HUES48 (cell line): ENCODE measurements around the gene GALNTL6.
"Not testable (repeated sequence)": the region's sequence is repeated elsewhere in the genome, so short reads cannot be mapped to it uniquely, and the experiment has no call there.

Experiments
- H3K27ac ChIP-seq: one replicate; pipeline ENCODE4 v1.7.0; 2013; ENCODE audit warnings: low read depth, low read length, inconsistent platforms
- H3K27me3 ChIP-seq: 2 replicates; pipeline ENCODE4 v1.6.1; 2013; ENCODE audit warnings: mild to moderate bottlenecking, low read length; ENCODE audit not compliant: control insufficient read depth, insufficient read depth
- H3K36me3 ChIP-seq: 2 replicates; pipeline ENCODE4 v1.6.1; 2013; ENCODE audit warnings: low read length; ENCODE audit not compliant: control insufficient read depth, insufficient read depth
- H3K4me1 ChIP-seq: 2 replicates; pipeline ENCODE4 v1.6.1; 2013; ENCODE audit warnings: mild to moderate bottlenecking, low read length; ENCODE audit not compliant: control insufficient read depth, insufficient read depth
- H3K4me3 ChIP-seq: 2 replicates; pipeline ENCODE4 v1.5.1; 2013; ENCODE audit warnings: mild to moderate bottlenecking, low read depth, low read length
- H3K9ac ChIP-seq: 2 replicates; pipeline ENCODE4 v1.6.1; 2013; ENCODE audit warnings: mild to moderate bottlenecking, low read depth, low read length, moderate library complexity
- H3K9me3 ChIP-seq: 2 replicates; pipeline ENCODE4 v1.6.1; 2013; ENCODE audit warnings: low read length; ENCODE audit not compliant: control insufficient read depth, insufficient read depth

GALNTL6 gene

DNA sequence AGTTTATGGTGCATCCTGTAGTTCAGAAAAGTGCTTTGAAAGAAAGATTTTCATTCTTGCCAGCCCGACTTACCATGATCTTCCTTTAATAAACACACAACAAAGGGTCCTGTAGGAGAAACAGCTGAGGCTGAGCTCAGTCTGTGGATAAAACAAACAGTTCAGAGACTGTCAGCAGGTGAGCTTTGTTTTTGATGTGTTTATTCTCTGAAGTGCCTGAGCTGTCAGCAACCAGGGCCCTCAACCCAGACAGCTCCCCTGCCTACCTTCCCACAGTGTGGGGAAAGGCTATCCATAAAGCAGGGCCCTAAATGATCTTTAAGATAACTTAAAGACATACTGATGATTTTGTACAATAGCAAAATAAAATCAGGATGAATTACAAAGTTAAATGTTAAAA, 896.2 kb downstream of the GALNTL6 start:
- no peaks in the 10 kb centered on the region; the same call in 1 of the 2 replicates for H3K27me3 ChIP-seq
- H3K9me3 ChIP-seq = peaks cover 7% of the 10 kb centered on the region
- H3K4me1 ChIP-seq = peaks cover 25% of the 10 kb centered on the region
- no peak overlapping the region for H3K4me3 ChIP-seq
- H3K9ac ChIP-seq = no peak overlapping the region
- H3K36me3 ChIP-seq = no peaks in the 10 kb centered on the region
- peak overlapping the region; percentile 36 for H3K27ac ChIP-seq

DNA sequence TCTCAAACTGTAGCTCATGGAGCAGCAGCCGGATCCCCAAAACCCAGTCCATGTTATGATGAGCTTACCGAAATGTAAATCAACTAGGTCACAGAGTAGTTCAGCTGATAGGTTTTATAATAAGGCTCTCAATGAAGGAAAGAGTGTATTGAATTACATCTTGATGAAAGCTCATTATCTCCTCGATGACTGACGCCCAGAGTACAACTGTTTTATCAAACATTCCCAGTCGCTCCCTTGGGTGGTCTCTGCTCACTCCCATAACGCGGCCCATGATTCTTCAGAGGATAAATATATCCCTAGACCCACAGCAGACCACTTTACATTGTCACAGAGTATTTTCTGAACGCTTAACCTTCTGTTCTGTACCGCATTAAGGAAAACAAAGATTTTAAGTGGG, 903.1 kb downstream of the GALNTL6 start:
- Histone ChIP-seq H3K9me3 (no peaks in the 10 kb centered on the region), H3K4me1 (no peaks in the 10 kb centered on the region), H3K36me3 (no peaks in the 10 kb centered on the region), H3K27ac (no peak overlapping the region), H3K4me3 (no peak overlapping the region), H3K27me3 (no peaks in the 10 kb centered on the region), H3K9ac (no peak overlapping the region)

DNA sequence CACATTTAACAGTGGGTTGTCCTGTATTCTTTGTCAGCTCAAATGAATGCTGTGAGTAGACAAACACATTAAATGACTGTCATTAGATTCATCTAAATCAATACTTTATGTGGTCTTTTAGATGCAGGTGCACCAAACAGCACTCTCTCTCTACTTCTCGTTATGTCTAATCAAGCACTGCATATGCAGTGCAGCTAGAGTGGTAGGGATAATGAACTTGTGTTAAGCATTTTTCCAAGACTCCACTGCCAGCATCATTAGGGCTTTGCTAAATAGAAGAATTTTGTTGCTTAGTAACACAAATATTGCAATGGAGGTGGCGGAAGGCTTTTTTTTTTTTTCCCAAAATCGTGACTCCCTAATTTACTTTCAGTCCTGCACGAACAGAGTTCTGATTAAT, 908.5 kb downstream of the GALNTL6 start:
- peaks cover 8% of the 10 kb centered on the region for H3K4me1 ChIP-seq
- H3K9ac ChIP-seq = no peak overlapping the region
- no peak overlapping the region for H3K27ac ChIP-seq
- H3K4me3 ChIP-seq = no peak overlapping the region
- no peaks in the 10 kb centered on the region for H3K36me3 ChIP-seq
- peaks cover 18% of the 10 kb centered on the region for H3K27me3 ChIP-seq
- no peaks in the 10 kb centered on the region for H3K9me3 ChIP-seq

DNA sequence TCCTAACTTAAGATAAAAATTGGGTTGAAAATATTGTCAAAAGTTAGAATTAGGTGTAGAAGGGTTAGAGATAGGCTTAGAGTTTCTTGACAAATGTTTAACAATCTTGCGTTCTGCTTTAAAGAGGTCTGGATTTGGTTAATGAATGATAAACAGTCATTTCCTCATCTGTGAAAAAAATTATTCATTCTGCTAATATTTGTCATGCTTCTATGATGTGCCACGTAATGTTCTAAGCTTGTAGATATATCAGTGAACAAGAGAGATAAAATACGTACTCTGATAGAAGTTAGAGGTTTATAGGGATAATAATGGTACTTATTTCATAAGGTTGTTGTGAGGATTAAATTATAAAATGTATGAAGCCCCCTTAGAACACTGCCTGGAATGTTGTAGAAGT, 912.4 kb downstream of the GALNTL6 start:
- Histone ChIP-seq H3K9ac (no peak overlapping the region), H3K36me3 (no peaks in the 10 kb centered on the region), H3K27me3 (peaks cover 18% of the 10 kb centered on the region), H3K27ac (peak overlapping the region; percentile 60), H3K4me3 (no peak overlapping the region), H3K9me3 (no peaks in the 10 kb centered on the region), H3K4me1 (peaks cover 8% of the 10 kb centered on the region)

DNA sequence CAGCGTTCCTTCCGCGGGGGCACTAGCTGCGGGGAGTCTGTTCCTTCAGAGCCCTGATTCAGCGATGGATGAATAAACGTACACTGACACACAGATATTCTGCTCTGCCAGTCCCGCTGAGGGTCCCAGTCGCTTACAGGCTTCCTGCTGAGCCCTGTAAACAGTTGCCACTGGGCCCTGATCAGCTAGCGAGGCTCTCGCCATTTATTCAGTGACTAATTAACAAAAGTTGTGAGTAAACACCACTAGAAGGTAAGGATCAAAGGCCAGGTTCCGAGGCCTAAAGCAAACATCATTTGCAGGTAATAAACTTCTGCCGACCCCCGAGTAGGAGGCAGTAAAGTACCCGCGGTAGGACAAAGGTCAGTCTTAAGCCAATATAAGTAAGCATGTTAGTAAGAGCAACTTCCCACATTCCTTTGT, 912.8 kb downstream of the GALNTL6 start:
- H3K36me3 ChIP-seq = no peaks in the 10 kb centered on the region
- H3K4me1 ChIP-seq = peaks cover 8% of the 10 kb centered on the region
- peaks cover 18% of the 10 kb centered on the region for H3K27me3 ChIP-seq
- H3K9ac ChIP-seq = no peak overlapping the region
- peak overlapping the region; percentile 60 for H3K27ac ChIP-seq
- no peaks in the 10 kb centered on the region for H3K9me3 ChIP-seq
- H3K4me3 ChIP-seq = no peak overlapping the region

DNA sequence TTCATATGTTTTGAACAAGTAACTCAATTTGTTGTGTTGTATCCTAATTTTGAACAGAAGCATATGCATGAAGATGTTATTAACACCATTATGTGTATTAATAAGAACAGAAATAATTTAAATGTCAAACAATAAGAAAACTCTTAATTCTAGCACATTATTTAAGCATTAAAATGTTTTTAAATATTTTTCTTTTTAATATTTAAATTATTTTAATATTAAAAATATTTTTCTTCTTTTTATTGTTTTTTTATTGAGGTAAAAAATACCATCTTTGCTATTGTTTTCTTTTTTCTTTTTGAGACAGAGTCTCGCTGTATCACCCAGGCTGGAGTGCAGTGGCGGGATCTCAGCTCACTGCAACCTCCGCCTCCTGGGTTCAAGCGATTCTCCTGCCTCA, 914.4 kb downstream of the GALNTL6 start:
- no peak overlapping the region for H3K9ac ChIP-seq
- no peak overlapping the region for H3K27ac ChIP-seq
- peaks cover 8% of the 10 kb centered on the region for H3K4me1 ChIP-seq
- no peak overlapping the region for H3K4me3 ChIP-seq
- no peaks in the 10 kb centered on the region for H3K9me3 ChIP-seq
- H3K27me3 ChIP-seq = peaks cover 18% of the 10 kb centered on the region
- no peaks in the 10 kb centered on the region for H3K36me3 ChIP-seq

DNA sequence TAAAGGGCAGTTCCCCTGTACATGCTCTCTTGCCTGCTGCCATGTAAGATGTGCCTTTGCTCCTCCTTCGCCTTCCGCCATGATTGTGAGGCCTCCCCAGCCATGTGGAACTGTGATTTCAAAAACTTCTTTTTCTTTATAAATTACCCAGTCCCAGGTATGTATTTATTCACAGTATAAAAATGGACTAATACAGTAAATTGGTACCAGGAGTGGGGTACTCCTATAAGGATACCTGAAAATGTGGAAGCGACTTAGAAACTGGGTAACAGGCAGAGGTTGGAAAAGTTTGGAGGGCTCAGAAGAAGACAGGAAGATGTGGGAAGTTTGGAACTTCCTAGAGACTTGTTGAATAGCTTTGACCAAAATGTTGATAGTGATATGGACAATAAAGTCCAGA, 920.4 kb downstream of the GALNTL6 start:
- not testable (repeated sequence) for H3K27ac ChIP-seq, H3K27me3 ChIP-seq, H3K4me1 ChIP-seq

DNA sequence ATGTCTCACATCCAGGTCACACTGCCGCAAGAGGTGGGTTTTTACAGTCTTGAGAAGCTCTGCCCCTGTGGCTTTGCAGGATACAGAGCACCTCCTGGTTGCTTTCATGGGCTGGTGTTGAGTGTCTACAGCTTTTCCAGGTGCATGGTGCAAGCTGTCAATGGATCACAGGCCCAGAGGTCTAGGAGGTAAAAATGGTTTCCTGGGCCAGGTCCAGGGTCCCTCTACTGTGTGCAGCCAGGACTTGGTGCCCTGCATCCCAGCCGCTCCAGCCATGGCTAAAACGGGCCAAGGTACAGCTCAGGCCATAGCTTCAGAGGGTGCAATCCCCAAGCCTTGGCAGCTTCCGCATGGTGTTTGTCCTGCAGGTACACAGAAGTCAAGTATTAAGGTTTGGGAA, 921.4 kb downstream of the GALNTL6 start:
- Histone ChIP-seq H3K9me3 (peaks cover 33% of the 10 kb centered on the region), H3K36me3 (no peaks in the 10 kb centered on the region), H3K27me3 (no peaks in the 10 kb centered on the region), H3K4me1 (no peaks in the 10 kb centered on the region), H3K4me3 (no peak overlapping the region), H3K27ac (no peak overlapping the region), H3K9ac (no peak overlapping the region)

More for the DNA sequence above, 920.4 kb downstream of the GALNTL6 start:
- H3K4me3 ChIP-seq, H3K36me3 ChIP-seq, H3K9ac ChIP-seq: not testable (repeated sequence)
- peaks cover 33% of the 10 kb centered on the region for H3K9me3 ChIP-seq

DNA sequence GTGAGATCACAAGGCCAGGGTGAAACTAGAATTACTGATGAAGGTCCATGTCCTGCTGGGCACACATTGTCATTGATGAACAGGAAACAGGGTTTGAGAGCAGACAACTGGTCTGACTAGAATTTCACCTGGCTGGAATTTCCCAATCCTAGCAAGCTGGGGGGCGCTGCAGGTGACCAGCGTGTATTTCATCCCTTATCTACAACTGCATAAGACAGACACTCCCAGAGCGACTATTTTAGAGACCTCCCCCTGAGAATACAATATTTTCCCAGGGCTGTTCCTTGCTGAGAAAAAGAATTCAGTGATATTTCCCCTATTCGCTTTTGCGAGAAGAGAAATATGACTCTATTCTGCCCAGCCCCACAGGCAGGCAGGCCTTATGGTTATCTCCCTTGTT, 922.8 kb downstream of the GALNTL6 start:
- Histone ChIP-seq H3K27me3 (no peaks in the 10 kb centered on the region), H3K9ac (no peak overlapping the region), H3K9me3 (peaks cover 33% of the 10 kb centered on the region), H3K36me3 (no peaks in the 10 kb centered on the region), H3K4me1 (no peaks in the 10 kb centered on the region), H3K27ac (no peak overlapping the region), H3K4me3 (no peak overlapping the region)

DNA sequence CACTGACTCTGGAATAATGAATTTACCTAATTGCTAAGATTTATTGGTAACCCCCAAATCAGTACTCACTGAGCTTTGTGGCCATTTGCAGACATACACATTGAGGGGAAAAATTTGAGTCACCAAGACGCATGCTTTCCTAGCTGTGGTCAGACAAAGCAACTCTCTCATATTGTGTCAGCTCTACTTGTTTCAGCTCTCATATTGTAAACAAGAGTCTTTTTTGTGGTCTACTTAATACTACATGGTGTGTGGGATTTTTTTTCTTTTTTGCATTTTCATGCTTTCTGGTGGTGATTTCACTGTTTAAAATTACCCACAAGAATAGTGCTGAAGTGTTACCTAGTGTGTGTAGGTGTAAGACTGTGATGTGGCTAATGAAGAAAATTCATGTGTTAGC, 927.2 kb downstream of the GALNTL6 start:
- Histone ChIP-seq H3K4me1 (no peaks in the 10 kb centered on the region), H3K9me3 (peaks cover 7% of the 10 kb centered on the region; the same call in 1 of the 2 replicates), H3K4me3 (no peak overlapping the region), H3K27ac (no peak overlapping the region), H3K9ac (no peak overlapping the region), H3K36me3 (no peaks in the 10 kb centered on the region), H3K27me3 (no peaks in the 10 kb centered on the region)

DNA sequence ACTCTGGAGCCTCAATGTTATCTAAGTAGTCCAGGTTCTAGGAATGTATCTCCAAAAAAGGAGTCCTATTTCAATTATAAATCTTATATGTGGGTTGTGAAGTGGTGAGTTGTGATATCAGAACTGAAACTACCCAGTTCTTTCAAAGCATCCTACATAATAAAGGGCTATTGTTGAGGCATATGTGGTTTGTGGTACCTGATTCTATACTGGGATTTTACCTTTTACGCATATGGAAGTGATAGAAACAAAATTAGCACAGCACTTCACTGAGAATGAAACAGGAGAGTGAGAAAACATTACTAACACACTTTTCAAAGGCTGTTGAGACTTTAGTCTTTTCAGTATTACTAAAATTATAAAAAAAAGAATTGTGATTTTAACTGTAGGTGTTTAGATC, 937.7 kb downstream of the GALNTL6 start:
- no peak overlapping the region for H3K27ac ChIP-seq
- no peaks in the 10 kb centered on the region for H3K36me3 ChIP-seq
- H3K9me3 ChIP-seq = no peaks in the 10 kb centered on the region
- no peaks in the 10 kb centered on the region for H3K27me3 ChIP-seq
- peaks cover 13% of the 10 kb centered on the region for H3K4me1 ChIP-seq
- H3K4me3 ChIP-seq = no peak overlapping the region
- no peak overlapping the region for H3K9ac ChIP-seq

DNA sequence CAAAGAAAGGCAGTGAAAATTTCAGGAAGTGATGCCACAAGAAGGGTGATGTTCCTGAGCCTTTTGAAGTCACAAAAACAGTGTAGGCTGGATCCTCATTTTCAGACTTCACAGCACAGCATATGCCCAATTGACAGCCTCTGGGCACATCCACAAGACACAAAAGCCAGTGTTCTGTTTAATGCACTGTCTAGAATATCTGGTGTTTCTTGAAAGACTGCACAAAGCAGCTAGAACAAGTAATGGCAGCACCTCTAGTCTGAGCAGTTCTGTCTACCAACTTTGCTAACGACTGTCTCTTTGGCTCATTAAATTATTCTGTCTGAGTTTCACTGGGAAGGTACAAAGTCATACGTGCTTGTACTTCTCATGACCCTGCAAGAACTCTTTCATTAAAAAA, 938.3 kb downstream of the GALNTL6 start:
- H3K9ac ChIP-seq = no peak overlapping the region
- H3K27ac ChIP-seq = no peak overlapping the region
- H3K27me3 ChIP-seq = no peaks in the 10 kb centered on the region
- no peaks in the 10 kb centered on the region for H3K9me3 ChIP-seq
- H3K36me3 ChIP-seq = no peaks in the 10 kb centered on the region
- H3K4me3 ChIP-seq = no peak overlapping the region
- peaks cover 13% of the 10 kb centered on the region for H3K4me1 ChIP-seq
